Ovary (tissue), 9 donors: ENCODE data around the gene TM7SF2. TPM values are rescaled to one million over a fixed set of nuclear protein-coding genes. Genes with fewer than 3 reads are reported as not detected.

ENCODE experiments used
- DNase-seq, 5 donors: peaks; one replicate each; pipeline ENCODE4 v3.0.0-alpha.2; 2019 to 2020
- H3K27ac ChIP-seq, 2 donors: fragments of 200-600 bp; one replicate each; pipeline versions ENCODE4 v1.5.1 to v1.8.0; 2019 to 2022
- H3K27me3 ChIP-seq: fragments of 200-600 bp; one replicate; pipeline ENCODE4 v1.8.0; 2022
- H3K36me3 ChIP-seq: fragments of 200-600 bp; sonication (generic); one replicate; pipeline ENCODE4 v1.5.1; 2019
- H3K4me1 ChIP-seq: one replicate; pipeline ENCODE4 v1.8.1; 2013; ENCODE audit warnings: mild to moderate bottlenecking, moderate library complexity; ENCODE audit not compliant: insufficient read depth
- H3K4me3 ChIP-seq: fragments of 200-600 bp; sonication (generic); one replicate; pipeline ENCODE4 v1.5.1; 2017
- H3K9me3 ChIP-seq, 2 donors: fragments of 200-600 bp in 1 of 2; sonication (generic) in 1 of 2; one replicate each; pipeline versions ENCODE4 v1.5.1 to v1.8.1; 2013 to 2019; ENCODE audit warnings: mild to moderate bottlenecking in 1 of 2, moderate library complexity in 1 of 2
- EP300 ChIP-seq: sonication (generic); formaldehyde crosslinking; IDR thresholded peaks from one replicate; pipeline ENCODE4 v1.6.1; 2017; ENCODE audit warnings: antibody characterized with exemption
- POLR2A ChIP-seq: fragments of 450-650 bp; IDR thresholded peaks from one replicate; pipeline ENCODE4 v1.6.1; 2017; ENCODE audit warnings: antibody characterized with exemption, mild to moderate bottlenecking, moderate library complexity
- WGBS, 3 donors: extraction: QIAGEN DNeasy Blood & Tissue Kit in 1 of 3; methylation state at CpG; one replicate each; pipeline versions ENCODE4 v1.1.5 to v1.1.7; 2013 to 2017; 5-methylcytosine and 5-hydroxymethylcytosine counted together
- intact Hi-C, 4 donors: fragments of 100-400 bp; cut with DNase I; formaldehyde crosslinking; loops; one replicate each; pipeline versions ENCODE4 v1.11.0 to v1.15.1; 2022 to 2023
- polyA plus RNA-seq, 2 donors: library from polyadenylated mRNA; stranded (reverse); fragments of 200-250 nt in 1 of 2; fragments of 350-450 nt in 1 of 2; fragmentation: Illumina TruSeq in 1 of 2; extraction: RNeasy Lipid Tissue Mini Kit (QIAGEN cat#74804) in 1 of 2; gene quantifications; one replicate each; pipeline ENCODE4 v1.2.3, GENCODE V29; 2013 to 2014
- total RNA-seq, 7 donors: library from RNA; depleted of rRNA in 2 of 7; stranded (reverse); fragments of >200 nt in 2 of 7; fragmentation: NEBNext Ultra II Directional in 3 of 7; extraction: Animal tissue kit (Norgen Biotek cat#: 25700) in 3 of 7; gene quantifications; one replicate each; pipeline versions ENCODE4 v1.1.0 to v1.2.4, GENCODE V29; 2016 to 2023
- TF ChIP-seq, protein P1 (sequence below), 3 donors: fragments of 450-650 bp in 2 of 3; fragments of 200-600 bp in 1 of 3; IDR thresholded peaks; one replicate each; pipeline versions ENCODE4 v1.5.1 to v1.8.0; 2016 to 2022; ENCODE audit warnings: antibody characterized with exemption in 3 of 3, mild to moderate bottlenecking in 1 of 3
- donor health status: DM: no; HTN: no; CAD: no; lungs with moderate emphysema.
- donor health status: DM: no; HTN: no; CAD: no.
- donor health status: Bipolar disorder and iron deficiency.
- donor health status: DM: yes; HTN: yes; CAD: no.
- donor health status: DM: no; HTN: no; CAD: no.
- donor health status: DM: yes; HTN: yes; CAD: no.

Gene TM7SF2
- total and polyA plus RNA-seq, 9 donors = 30.0 to 170 (median 76.3) TPM

DNA sequence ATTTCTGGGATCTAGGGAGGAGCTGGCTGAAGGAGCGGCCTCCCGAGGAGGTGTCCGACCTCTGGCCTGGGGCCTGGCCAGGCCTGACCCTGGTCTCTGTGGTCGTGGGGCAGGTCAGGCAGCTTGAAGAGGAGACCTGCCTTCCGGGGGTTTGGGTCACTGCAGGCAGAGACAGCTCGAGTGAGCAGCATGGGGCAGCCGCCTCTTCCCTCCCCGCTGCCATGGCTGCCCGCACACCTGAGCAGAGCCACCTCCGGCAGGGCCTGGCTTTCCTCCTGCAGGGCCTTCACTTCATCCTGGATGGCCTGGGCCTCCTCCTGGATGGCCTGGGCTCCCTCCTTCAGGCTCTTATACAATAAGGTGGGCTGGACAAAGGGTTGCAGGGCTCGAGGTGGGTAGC is 45.4 kb upstream of the TM7SF2 start:
- Histone ChIP-seq H3K9me3 (no peaks in the 10 kb centered on the region), H3K4me3 (no peak overlapping the region), H3K4me1 (no peaks in the 10 kb centered on the region), H3K27ac (no peak overlapping the region), H3K36me3 (no peaks in the 10 kb centered on the region), H3K27me3 (no peaks in the 10 kb centered on the region)
- no peak for DNase-seq
- no peak for TF ChIP-seq EP300
- TF ChIP-seq POLR2A = no peak
- TF ChIP-seq, protein P1, sequence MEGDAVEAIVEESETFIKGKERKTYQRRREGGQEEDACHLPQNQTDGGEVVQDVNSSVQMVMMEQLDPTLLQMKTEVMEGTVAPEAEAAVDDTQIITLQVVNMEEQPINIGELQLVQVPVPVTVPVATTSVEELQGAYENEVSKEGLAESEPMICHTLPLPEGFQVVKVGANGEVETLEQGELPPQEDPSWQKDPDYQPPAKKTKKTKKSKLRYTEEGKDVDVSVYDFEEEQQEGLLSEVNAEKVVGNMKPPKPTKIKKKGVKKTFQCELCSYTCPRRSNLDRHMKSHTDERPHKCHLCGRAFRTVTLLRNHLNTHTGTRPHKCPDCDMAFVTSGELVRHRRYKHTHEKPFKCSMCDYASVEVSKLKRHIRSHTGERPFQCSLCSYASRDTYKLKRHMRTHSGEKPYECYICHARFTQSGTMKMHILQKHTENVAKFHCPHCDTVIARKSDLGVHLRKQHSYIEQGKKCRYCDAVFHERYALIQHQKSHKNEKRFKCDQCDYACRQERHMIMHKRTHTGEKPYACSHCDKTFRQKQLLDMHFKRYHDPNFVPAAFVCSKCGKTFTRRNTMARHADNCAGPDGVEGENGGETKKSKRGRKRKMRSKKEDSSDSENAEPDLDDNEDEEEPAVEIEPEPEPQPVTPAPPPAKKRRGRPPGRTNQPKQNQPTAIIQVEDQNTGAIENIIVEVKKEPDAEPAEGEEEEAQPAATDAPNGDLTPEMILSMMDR (IDR thresholded peaks at IDR 0.05) = no peak
- intact Hi-C loops = no loop called here
- WGBS, 3 donors = 70 to 79% (median 78%) methylated on average over 9 to 11 of the region's 11 CpGs

DNA sequence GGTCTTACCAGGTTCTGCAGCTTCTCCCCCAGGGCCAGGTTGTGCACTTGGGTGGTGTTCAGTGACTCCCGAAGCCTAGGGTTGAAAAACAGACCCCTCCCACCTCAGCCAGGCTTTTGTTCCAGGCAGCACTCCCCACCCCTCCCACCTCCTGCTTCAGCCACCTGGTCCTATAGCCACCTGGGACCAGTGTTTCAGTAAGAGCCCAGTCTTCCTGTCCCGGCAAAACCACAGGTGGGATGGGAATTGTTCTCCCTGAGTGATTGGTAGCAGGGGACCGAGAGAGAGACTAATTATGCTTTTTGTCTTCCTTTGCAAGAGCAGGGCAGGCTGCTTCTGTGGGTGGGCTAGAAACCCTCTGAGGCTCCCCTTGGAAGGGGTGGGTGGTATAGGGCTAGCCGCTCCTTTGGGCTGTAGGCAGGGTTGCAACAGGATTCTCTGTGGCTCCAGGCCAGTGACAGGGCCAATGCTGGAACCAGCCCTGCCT is 44.8 kb upstream of the TM7SF2 start:
- WGBS, 3 donors = 52 to 80% (median 76%) methylated on average over 3 to 4 of the region's 4 CpGs
- Histone ChIP-seq H3K27ac (no peak overlapping the region), H3K4me3 (no peak overlapping the region), H3K27me3 (no peaks in the 10 kb centered on the region), H3K4me1 (no peaks in the 10 kb centered on the region), H3K36me3 (no peaks in the 10 kb centered on the region), H3K9me3 (no peaks in the 10 kb centered on the region)
- TF ChIP-seq, protein P1 (IDR thresholded peaks at IDR 0.05) = no peak
- TF ChIP-seq POLR2A = no peak
- no peak for TF ChIP-seq EP300
- intact Hi-C loops = no loop called here
- no peak for DNase-seq

DNA sequence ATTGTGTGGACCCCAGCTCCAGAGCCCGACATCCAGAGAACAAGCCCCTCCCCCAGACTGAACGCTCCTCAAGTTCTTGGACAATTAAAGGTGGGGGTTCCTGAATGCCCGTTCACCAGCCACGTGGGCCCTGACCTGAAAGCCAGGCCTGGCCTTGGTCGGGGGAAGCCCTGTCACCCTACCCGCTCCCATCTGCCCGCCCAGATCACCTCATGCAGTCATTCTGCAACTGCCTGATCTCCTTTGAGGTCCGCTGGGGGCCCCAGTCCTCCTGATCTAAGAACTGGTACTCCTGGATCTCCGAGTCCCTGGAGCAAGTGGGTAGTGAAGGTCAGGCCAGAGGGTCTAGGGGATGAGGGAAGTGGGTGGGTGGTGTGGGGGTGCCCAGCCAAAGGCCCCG is 44.2 kb upstream of the TM7SF2 start:
- DNase-seq = no peak
- 73 to 81% (median 75%) methylated on average over 9 to 10 of the region's 10 CpGs for WGBS, 3 donors
- Histone ChIP-seq H3K9me3 (no peaks in the 10 kb centered on the region), H3K27ac (no peak overlapping the region), H3K27me3 (no peaks in the 10 kb centered on the region), H3K36me3 (no peaks in the 10 kb centered on the region), H3K4me1 (no peaks in the 10 kb centered on the region), H3K4me3 (no peak overlapping the region)
- intact Hi-C loops = no loop called here
- TF ChIP-seq POLR2A = no peak
- TF ChIP-seq, protein P1 (IDR thresholded peaks at IDR 0.05) = no peak
- no peak for TF ChIP-seq EP300

DNA sequence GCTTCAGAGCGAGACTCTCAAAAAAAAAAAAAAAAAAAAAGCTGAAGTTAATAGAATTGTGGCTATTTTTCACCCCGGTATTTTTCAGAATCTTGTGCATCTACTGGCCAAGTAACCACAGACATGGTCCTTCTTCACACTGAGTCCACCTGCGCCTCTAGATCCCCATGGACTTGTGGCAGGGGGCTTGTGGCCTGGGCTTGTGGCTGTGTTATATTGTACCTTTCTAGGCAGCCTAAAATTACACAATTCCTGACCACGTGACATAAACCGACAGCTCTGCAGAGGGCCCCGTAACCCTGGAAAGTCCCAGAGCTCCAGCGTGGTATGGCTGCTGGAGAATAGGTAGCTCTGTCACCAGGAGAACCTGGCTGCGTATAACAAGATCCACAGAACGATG is 42.5 kb upstream of the TM7SF2 start:
- TF ChIP-seq EP300 = no peak
- TF ChIP-seq POLR2A = no peak
- Histone ChIP-seq H3K27me3 (no peaks in the 10 kb centered on the region), H3K9me3 (no peaks in the 10 kb centered on the region), H3K36me3 (no peaks in the 10 kb centered on the region), H3K4me1 (no peaks in the 10 kb centered on the region), H3K4me3 (no peak overlapping the region), H3K27ac (no peak overlapping the region)
- intact Hi-C loops = no loop called here
- DNase-seq = no peak
- WGBS, 3 donors = 63 to 65% (median 63%) methylated on average over 9 of the region's 9 CpGs

DNA sequence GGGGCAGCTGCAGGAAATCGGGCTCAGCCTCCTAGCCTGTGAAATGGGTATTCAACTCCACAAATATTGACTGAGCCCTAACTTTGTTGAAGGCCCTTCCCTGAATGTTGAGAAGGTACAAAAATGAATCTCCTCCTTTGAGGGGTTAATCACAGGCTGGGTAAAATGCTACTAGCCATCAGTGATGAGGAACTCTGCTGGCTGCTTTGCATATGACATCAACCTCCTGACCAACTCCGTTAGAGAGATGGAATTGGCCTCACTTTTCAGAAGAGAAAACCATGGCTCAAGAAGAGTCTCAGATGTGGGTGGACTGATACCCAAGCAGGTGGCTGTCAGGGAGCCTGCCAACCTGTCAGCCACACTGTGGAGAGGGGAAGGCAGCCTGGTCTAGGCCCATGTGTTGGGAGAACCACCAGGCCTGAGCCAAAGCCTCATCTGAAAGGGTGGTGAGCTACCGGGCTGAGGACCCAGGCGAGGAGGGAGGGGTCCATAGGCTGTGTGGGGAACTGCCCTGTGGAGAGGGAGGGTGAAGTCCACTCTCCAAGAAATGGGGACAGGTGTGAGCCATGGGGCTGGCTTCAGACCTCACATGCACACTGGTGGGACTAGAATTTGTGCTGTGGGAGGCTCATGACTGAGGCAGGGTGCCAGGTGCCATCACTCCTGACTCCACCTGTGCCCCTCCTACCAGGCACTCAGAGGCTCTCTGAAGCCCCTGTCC is 39.6 kb upstream of the TM7SF2 start:
- no peak overlapping the region for H3K27ac ChIP-seq
- intact Hi-C loops = no loop called here
- 58 to 66% (median 65%) methylated on average over 4 of the region's 4 CpGs for WGBS, 3 donors
- no peak overlapping the region for H3K4me3 ChIP-seq
- TF ChIP-seq POLR2A (no peak), EP300 (no peak)
- TF ChIP-seq, protein P1 (IDR thresholded peaks at IDR 0.05) = no peak
- no peaks in the 10 kb centered on the region for H3K27me3 ChIP-seq
- H3K9me3 ChIP-seq = no peaks in the 10 kb centered on the region
- no peak for DNase-seq
- no peaks in the 10 kb centered on the region for H3K36me3 ChIP-seq
- H3K4me1 ChIP-seq = no peaks in the 10 kb centered on the region
